ENCODE results near the gene PPP2R3B. TPM values are rescaled to one million over a fixed set of nuclear protein-coding genes. Genes with fewer than 3 reads are reported as not detected.

The PPP2R3B gene
- total RNA-seq, 1 experiment from 2014 or later: 19.1 TPM

DNA sequence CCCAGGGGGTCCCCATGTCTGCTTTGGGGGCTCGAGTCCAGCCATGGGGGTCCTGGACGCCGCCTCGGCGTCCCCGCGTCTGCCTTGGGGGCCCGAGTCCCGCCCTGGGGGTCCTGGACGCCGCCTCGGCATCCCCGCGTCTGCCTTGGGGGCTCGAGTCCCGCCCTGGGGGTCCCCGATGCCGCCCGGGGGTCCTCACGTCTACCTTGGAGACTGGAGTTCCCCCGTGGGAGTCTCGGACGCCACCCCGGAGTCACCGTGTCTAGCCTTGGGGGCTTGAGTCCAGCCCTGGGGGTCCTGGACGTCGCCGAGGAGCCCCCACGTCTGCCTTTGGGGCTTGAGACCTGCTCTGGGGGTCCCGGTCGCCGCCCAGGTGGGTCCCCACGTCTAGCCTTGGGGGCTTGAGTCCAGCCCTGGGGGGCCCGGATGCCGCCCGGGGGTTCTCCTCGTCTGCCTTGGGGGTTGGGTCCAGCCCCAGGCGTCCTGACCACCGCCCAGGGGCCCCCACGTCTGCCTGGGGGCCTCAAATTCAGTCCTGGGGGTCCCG lies 67.1 kb downstream of the PPP2R3B start:
- POLR2A ChIA-PET: no interaction called here
- H2AFZ ChIP-seq (ENCODE audit: low read depth, low read length, poor library complexity, severe bottlenecking): no peak overlapping the region
- H3K9ac ChIP-seq (ENCODE audit: low read length): peak overlapping the region; percentile 93
- no peak for TF ChIP-seq ZFX (IDR thresholded peaks at IDR 0.05)
- no peak for TF ChIP-seq SP1 (IDR thresholded peaks at IDR 0.05; ENCODE audit: low read depth)
- TF ChIP-seq YY1 (IDR thresholded peaks at IDR 0.05; ENCODE audit: extremely low read depth, insufficient replicate concordance, low read depth, low read length): no peak
- RAD21 ChIA-PET (ENCODE audit: low non-redundant PET in 1 of 2, low total read pairs in 2 of 2, uncharacterized antibody in 2 of 2, unreplicated experiment in 2 of 2): no interaction called here
- H3K4me2 ChIP-seq (ENCODE audit: low read length): peak overlapping the region; percentile 81
- H3K9me2 ChIP-seq (ENCODE audit: insufficient read depth): no peaks in the 10 kb centered on the region
- peaks cover 3 to 27% of the 10 kb centered on the region in 2 experiments for H3K4me1 ChIP-seq (ENCODE audit: control insufficient read depth in 1 of 2, insufficient read depth in 2 of 2, low read length in 2 of 2)
- H3K27ac ChIP-seq (ENCODE audit: low read depth, low read length): peak overlapping the region; percentile 85
- DNase-seq (ENCODE audit: low read depth, low spot score): no peak
- peak overlapping the region; percentile 72 to 76 for H3K4me3 ChIP-seq (replicated peaks in 1 of 2; ENCODE audit: low read depth in 1 of 2, low read length in 2 of 2)
- H3K9me3 ChIP-seq (ENCODE audit: control insufficient read depth in 1 of 2, insufficient read depth in 1 of 2, low read depth in 1 of 2, low read length in 2 of 2): no peaks in the 10 kb centered on the region
- no peak for ATAC-seq
- CTCF ChIA-PET: no interaction called here
- no peaks in the 10 kb centered on the region for H3K36me3 ChIP-seq (ENCODE audit: control insufficient read depth in 1 of 2, insufficient read depth in 2 of 2, low read length in 2 of 2)
- no TSS peak for BruUV-seq (replicated peaks)
- H3K27me3 ChIP-seq (ENCODE audit: insufficient read depth, low read length): no peaks in the 10 kb centered on the region
- no peaks in the 10 kb centered on the region for H4K20me1 ChIP-seq (ENCODE audit: insufficient read depth)
- peaks cover 13% of the 10 kb centered on the region; the same call in 1 of the 2 replicates for H3K79me2 ChIP-seq (ENCODE audit: insufficient read depth, low read length)
- intact Hi-C loops (cut with micrococcal nuclease): loop anchor here (5.0 kb wide), 1 partner anchor 42 kb away; no protein-coding TSS in a partner anchor

DNA sequence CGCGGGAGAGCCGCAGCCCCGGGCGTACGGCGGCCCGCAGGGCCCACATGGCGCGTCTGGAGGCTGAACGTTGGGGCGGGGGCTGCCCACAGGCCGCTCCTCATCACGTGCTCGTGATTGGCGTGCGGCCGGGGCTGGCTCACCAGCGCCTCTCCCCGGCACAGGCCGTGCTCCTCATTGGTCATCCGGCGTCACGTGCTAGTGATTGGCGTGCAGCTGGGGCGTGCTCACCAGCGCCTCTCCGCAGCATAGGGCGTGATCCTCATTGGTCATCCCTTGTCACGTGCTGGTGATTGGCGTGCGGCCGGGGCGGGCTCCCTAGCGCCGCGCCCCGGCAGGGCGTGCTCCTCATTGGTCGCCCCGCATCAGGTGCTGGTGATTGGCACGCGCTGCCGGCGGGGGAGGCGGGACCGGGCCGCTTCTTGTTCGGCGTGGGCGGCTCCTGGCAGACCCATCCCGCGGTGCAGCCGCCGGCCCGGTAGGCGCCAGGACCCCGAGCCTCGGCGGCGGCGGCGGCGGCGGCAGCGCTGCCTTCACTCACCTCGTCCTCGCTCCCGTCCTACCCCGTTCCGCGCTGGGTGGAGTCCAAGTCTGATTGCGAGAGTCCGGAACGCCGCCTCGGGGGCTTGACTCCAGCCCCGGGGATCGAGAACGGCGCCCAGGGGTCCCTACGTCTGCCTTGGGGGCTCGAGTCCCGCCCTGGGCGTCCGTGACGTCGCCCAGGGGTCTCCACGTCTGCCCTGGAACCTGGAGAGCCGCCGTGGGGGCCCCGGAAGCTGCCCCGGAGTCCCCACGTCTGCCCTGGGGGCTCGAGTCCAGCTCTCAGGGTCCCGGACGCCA lies 67.7 kb downstream of the PPP2R3B start, which contains the start of gene GTPBP6:
Gene GTPBP6 (minus strand): TSS at position 58 of the 840 bp plus-strand sequence. CDS start 9 bp downstream, at position 49.
- peak within 1 kb of the TSS; percentile 85 for H3K27ac ChIP-seq (ENCODE audit: low read depth, low read length)
- ChIA-PET RAD21 (ENCODE audit: low non-redundant PET in 1 of 2, low total read pairs in 2 of 2, uncharacterized antibody in 2 of 2, unreplicated experiment in 2 of 2) (no interaction called here), CTCF (no interaction called here), POLR2A (no interaction called here)
- H3K79me2 ChIP-seq (ENCODE audit: insufficient read depth, low read length): peaks cover 13% of the 10 kb centered on the region; the same call in 1 of the 2 replicates
- peak; percentile 81 for ATAC-seq
- peak; percentile 54; the same call in 1 of the 2 replicates for TF ChIP-seq ZFX (IDR thresholded peaks at IDR 0.05)
- TF ChIP-seq YY1 (IDR thresholded peaks at IDR 0.05; ENCODE audit: extremely low read depth, insufficient replicate concordance, low read depth, low read length): no peak
- peak; percentile 74 for TF ChIP-seq POLR2AphosphoS5 (IDR thresholded peaks at IDR 0.05; ENCODE audit: low read depth, low read length)
- peak; percentile 8 for TF ChIP-seq POLR2A (IDR thresholded peaks at IDR 0.05; ENCODE audit: borderline replicate concordance, extremely low read depth, insufficient read depth, insufficient read length)
- no peak for TF ChIP-seq EZH2 (IDR thresholded peaks at IDR 0.05)
- no peak for TF ChIP-seq JUND (IDR thresholded peaks at IDR 0.05)
- H3K36me3 ChIP-seq (ENCODE audit: control insufficient read depth in 1 of 2, insufficient read depth in 2 of 2, low read length in 2 of 2): no peaks in the 10 kb centered on the region
- no peaks in the 10 kb centered on the region for H3K27me3 ChIP-seq (ENCODE audit: insufficient read depth, low read length)
- H3K4me2 ChIP-seq (ENCODE audit: low read length): peak within 1 kb of the TSS; percentile 81
- H3K4me3 ChIP-seq (replicated peaks in 1 of 2; ENCODE audit: low read depth in 1 of 2, low read length in 2 of 2): peak within 1 kb of the TSS; percentile 72 to 76
- no peak within 1 kb of the TSS for H2AFZ ChIP-seq (ENCODE audit: low read depth, low read length, poor library complexity, severe bottlenecking)
- H3K9ac ChIP-seq (ENCODE audit: low read length): peak within 1 kb of the TSS; percentile 93
- peaks cover 3 to 24% of the 10 kb centered on the region in 2 experiments for H3K4me1 ChIP-seq (ENCODE audit: control insufficient read depth in 1 of 2, insufficient read depth in 2 of 2, low read length in 2 of 2)
- BruUV-seq (replicated peaks): TSS peak; percentile 58
- no peaks in the 10 kb centered on the region for H4K20me1 ChIP-seq (ENCODE audit: insufficient read depth)
- no peaks in the 10 kb centered on the region for H3K9me3 ChIP-seq (ENCODE audit: control insufficient read depth in 1 of 2, insufficient read depth in 1 of 2, low read depth in 1 of 2, low read length in 2 of 2)
- H3K9me2 ChIP-seq (ENCODE audit: insufficient read depth): no peaks in the 10 kb centered on the region
- intact Hi-C loops (cut with micrococcal nuclease): loop anchor here (5.0 kb wide), 1 partner anchor 42 kb away; no protein-coding TSS in a partner anchor
- peak; percentile 95 for DNase-seq (ENCODE audit: low read depth, low spot score)

Data from HCT116 (cell line).